ENCODE data around the gene SMARCA4. TPM values are rescaled to one million over a fixed set of nuclear protein-coding genes. Genes with fewer than 3 reads are reported as not detected.

Gene SMARCA4
- total RNA-seq, 2 experiments from 2014 or later = 69.6 to 74.5 TPM

GRCh38 chr19:10988380-10988779, 27.6 kb downstream of the SMARCA4 start:
- Histone ChIP-seq H3K9me3 (ENCODE audit: control insufficient read depth in 1 of 2, insufficient read depth in 1 of 2, low read length in 2 of 2) (no peaks in the 10 kb centered on the region), H3K36me3 (ENCODE audit: insufficient read depth, low read length) (peaks cover 67% of the 10 kb centered on the region), H3K27ac (ENCODE audit: low read depth in 1 of 2, low read length in 2 of 2) (no peak overlapping the region), H3K4me3 (ENCODE audit: low read length) (no peak overlapping the region), H3K27me3 (ENCODE audit: control insufficient read depth in 1 of 2, insufficient read depth in 2 of 2, low read length in 2 of 2) (no peaks in the 10 kb centered on the region), H3K4me1 (ENCODE audit: insufficient read depth, low read length) (no peaks in the 10 kb centered on the region)
- Mint-ChIP-seq H3K36me3 (ENCODE audit: low read depth) (peaks cover 73% of the 10 kb centered on the region), H3K4me3 (no peak overlapping the region), H3K27me3 (no peaks in the 10 kb centered on the region), H3K27ac (no peak overlapping the region), H3K4me1 (ENCODE audit: low read depth) (no peaks in the 10 kb centered on the region), H3K9me3 (no peaks in the 10 kb centered on the region)
- DNase-seq (no peak), ATAC-seq (ENCODE audit: poor library complexity) (no peak)
- ChIA-PET CTCF (no interaction called here), POLR2A (no interaction called here)
- no peak for TF ChIP-seq CTCF (IDR thresholded peaks at IDR 0.05)
- intact Hi-C loops (cut with DNase I, micrococcal nuclease) = loop anchor here in 1 of 2 experiments (10.0 kb wide), 1 partner anchor 54 kb away; no protein-coding TSS in a partner anchor

- intact Hi-C loops (cut with DNase I, micrococcal nuclease) = loop anchor here in 1 of 2 experiments (10.0 kb wide), 1 partner anchor 54 kb away; no protein-coding TSS in a partner anchor
These were observed 28.1 kb downstream of the SMARCA4 start for GRCh38 chr19:10988921-10989320.

GRCh38 chr19:10991076-10991475, 30.2 kb downstream of the SMARCA4 start:
- Histone ChIP-seq H3K9me3 (ENCODE audit: control insufficient read depth in 1 of 2, insufficient read depth in 1 of 2, low read length in 2 of 2) (no peaks in the 10 kb centered on the region), H3K27me3 (ENCODE audit: control insufficient read depth in 1 of 2, insufficient read depth in 2 of 2, low read length in 2 of 2) (no peaks in the 10 kb centered on the region), H3K27ac (ENCODE audit: low read depth in 1 of 2, low read length in 2 of 2) (no peak overlapping the region), H3K4me1 (ENCODE audit: insufficient read depth, low read length) (no peaks in the 10 kb centered on the region), H3K36me3 (ENCODE audit: insufficient read depth, low read length) (peaks cover 62% of the 10 kb centered on the region), H3K4me3 (ENCODE audit: low read length) (no peak overlapping the region)
- no peak for TF ChIP-seq CTCF (IDR thresholded peaks at IDR 0.05)
- intact Hi-C loops (cut with DNase I, micrococcal nuclease) = loop anchor here in 1 of 2 experiments (10.0 kb wide), 1 partner anchor 56 kb away; no protein-coding TSS in a partner anchor
- H3K27ac Mint-ChIP-seq = no peak overlapping the region
- H3K4me3 Mint-ChIP-seq = no peak overlapping the region
- H3K36me3 Mint-ChIP-seq (ENCODE audit: low read depth) = peaks cover 80% of the 10 kb centered on the region
- ChIA-PET CTCF (no interaction called here), POLR2A (no interaction called here)
- H3K27me3 Mint-ChIP-seq = no peaks in the 10 kb centered on the region
- H3K4me1 Mint-ChIP-seq (ENCODE audit: low read depth) = no peaks in the 10 kb centered on the region
- ATAC-seq (ENCODE audit: poor library complexity) (no peak), DNase-seq (no peak)
- H3K9me3 Mint-ChIP-seq = no peaks in the 10 kb centered on the region

More at GRCh38 chr19:10988921-10989320, 28.1 kb downstream of the SMARCA4 start:
- no peak for TF ChIP-seq CTCF (IDR thresholded peaks at IDR 0.05)
- no peak overlapping the region for H3K4me3 Mint-ChIP-seq
- ATAC-seq (ENCODE audit: poor library complexity) (no peak), DNase-seq (no peak)
- Histone ChIP-seq H3K9me3 (ENCODE audit: control insufficient read depth in 1 of 2, insufficient read depth in 1 of 2, low read length in 2 of 2) (no peaks in the 10 kb centered on the region), H3K36me3 (ENCODE audit: insufficient read depth, low read length) (peaks cover 67% of the 10 kb centered on the region), H3K4me1 (ENCODE audit: insufficient read depth, low read length) (no peaks in the 10 kb centered on the region), H3K27me3 (ENCODE audit: control insufficient read depth in 1 of 2, insufficient read depth in 2 of 2, low read length in 2 of 2) (no peaks in the 10 kb centered on the region), H3K27ac (ENCODE audit: low read depth in 1 of 2, low read length in 2 of 2) (no peak overlapping the region), H3K4me3 (ENCODE audit: low read length) (no peak overlapping the region)
- peaks cover 72% of the 10 kb centered on the region for H3K36me3 Mint-ChIP-seq (ENCODE audit: low read depth)
- no peaks in the 10 kb centered on the region for H3K27me3 Mint-ChIP-seq
- H3K4me1 Mint-ChIP-seq (ENCODE audit: low read depth) = no peaks in the 10 kb centered on the region
- ChIA-PET CTCF (interaction anchor here (0.8 to 0.9 kb wide), 2 partner anchors 13 to 47 kb away, joined by 3 to 4 read pairs; no protein-coding TSS in a partner anchor), POLR2A (no interaction called here)
- H3K9me3 Mint-ChIP-seq = no peaks in the 10 kb centered on the region
- no peak overlapping the region for H3K27ac Mint-ChIP-seq
